SH-SY5Y (cell line): ENCODE data around the gene PLPP4.

ENCODE experiments used
- GATA2 ChIP-seq: IDR thresholded peaks from 2 replicates; pipeline ENCODE4 v1.6.1; 2011; ENCODE audit warnings: mild to moderate bottlenecking, low read depth, low read length
- GATA3 ChIP-seq: IDR thresholded peaks from 2 replicates; pipeline ENCODE4 v1.6.1; 2011; ENCODE audit warnings: low read depth, mild to moderate bottlenecking, low read length, moderate library complexity

Gene PLPP4

DNA sequence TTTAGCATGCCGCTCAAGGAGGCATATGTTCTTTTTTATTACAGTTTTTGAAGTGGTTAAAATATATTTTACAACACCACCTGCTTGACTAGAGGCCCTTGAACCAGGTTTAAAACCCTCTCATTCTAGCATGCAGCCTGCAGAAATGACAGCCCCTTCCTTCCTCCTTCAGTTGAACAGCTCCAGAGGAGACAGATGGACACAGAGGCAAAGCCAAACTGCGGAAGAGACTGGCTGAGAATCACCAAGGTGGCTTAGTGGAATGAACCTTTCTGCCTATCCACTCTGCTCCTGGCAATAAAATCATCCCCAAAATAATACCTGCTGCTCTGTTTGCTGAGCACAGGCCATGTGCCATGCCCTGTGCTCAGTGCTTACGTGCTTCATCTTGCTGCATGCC is 23.9 kb upstream of the PLPP4 start:
- TF ChIP-seq GATA3 (no peak), GATA2 (no peak)

DNA sequence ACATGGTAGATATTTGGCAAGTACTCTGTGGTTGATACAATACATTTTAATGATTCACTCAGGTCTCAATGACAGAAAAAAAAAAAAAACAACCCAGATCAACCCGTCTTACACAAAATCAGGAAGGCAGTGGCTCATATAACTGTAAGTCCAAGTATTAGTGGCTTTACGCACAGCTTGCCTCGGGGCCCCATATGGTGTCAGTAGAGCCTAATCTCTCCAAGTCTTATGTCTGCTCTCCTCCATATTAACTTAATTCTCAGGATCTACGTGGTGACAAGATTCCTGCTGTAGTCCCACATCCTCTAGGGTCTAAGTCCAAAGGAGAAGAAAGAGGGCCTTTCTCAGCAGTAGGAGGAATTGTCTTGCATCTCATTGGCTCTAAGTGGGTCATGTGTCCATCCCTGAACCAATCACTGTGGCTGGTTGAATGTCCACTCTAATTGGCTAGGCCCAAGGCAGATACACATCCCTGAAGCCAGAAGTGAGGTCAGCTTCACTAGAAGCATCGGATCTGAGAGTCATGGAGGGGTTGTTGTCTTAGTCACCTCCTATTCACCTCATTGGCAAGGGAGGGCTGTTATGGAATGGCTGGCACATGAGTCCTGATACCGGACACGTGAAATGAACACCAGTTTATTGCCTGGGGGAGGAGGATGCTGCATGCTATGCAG is 20.5 kb upstream of the PLPP4 start:
- TF ChIP-seq GATA3 (no peak), GATA2 (no peak)

DNA sequence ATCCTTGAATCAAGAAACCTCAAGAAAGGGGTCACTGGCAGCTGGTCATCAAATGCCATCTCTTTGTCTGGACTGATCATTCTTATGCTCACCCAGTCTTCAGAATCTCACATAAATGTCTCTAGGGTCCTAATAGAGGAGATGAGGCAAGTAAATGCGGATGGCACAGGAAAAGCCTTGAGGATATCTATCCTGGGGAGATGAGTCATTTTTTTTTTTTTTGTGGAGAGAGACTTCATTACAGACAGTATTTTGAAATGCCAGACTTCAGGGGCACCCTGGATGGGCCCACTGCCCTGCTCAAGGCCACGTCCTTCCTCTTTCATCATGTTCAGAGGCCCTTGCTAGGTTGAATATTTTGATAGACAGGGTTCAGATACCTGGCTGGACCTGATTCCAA is 19.5 kb upstream of the PLPP4 start:
- TF ChIP-seq GATA3 (no peak), GATA2 (no peak)

DNA sequence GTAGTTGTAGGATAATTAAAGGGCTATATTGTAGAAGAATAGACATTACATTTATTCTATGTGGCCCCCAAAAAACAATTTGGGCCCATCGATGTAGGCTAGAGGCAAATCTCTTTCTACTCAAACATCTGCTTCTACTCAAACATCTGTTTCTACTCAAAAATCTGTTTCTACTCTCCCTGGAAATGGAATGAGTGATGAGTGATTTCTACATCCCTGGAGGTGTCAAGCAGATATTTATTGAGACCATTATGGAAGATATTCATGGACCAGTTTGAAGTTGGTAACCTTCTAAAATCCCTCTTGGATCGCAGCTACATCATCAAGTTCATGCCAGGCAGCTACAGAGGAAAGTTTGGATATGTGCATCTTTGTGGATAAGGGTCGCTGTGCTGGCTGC is 5.1 kb upstream of the PLPP4 start:
- TF ChIP-seq GATA3 (no peak), GATA2 (no peak)

DNA sequence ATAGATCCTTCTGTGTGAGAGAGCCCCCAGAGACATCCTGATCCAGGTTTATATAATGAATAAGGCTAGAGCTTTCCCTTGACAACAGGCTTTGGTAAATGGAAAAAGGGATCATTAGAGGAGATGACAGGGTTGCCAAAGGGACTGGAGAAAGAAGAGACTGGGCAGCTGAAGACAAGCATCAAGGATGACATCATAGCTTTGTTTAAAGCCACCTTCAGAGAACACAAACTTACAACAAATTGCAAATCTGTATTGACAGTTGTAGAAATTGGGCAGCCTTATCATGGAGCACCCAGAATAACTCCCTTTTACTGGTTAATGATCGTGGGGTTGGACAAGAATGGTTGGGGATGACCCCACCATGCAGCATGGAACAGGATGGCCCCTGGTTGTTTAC is 3.7 kb upstream of the PLPP4 start:
- TF ChIP-seq GATA3, result no peak
- no peak for TF ChIP-seq GATA2

DNA sequence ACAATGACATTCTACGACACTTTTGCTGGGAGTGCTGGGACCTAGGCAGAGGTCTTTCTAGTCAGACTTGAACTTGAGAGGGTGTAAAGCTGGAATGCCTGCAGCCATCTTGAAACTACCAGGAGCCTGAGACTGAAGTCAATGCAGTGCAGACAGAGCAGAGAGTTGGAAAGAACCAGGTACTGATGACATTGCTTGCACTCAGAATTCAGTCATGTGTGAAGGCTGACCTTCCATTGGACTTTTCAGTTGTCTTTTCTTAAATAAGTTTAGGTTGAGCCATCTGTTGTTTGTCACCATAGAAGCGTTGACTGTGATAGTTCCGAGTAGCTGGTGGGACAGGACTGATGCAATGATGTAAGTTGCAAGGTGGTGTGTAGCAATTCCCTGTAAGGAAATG is 3.1 kb upstream of the PLPP4 start:
- TF ChIP-seq GATA3 (no peak), GATA2 (no peak)

DNA sequence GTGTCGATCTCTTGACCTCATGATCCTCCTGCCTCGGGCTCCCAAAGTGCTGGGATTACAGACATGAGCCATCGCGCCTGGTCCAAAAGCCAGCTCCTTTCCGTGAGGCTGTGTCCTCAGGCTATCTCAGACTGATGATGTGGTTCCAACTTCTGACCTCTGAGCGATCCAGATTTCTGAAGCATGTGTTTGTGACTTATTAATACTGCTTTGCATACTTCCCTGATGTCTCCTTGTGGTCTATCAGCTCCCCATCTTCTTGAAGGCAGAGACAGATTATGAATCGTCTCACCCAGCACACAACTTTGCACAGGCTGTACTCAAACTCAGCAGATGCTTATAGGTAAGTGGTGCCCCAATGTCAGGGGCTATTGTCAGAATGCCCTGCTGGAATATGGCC is 2.0 kb upstream of the PLPP4 start:
- TF ChIP-seq GATA2 (no peak), GATA3 (no peak)

DNA sequence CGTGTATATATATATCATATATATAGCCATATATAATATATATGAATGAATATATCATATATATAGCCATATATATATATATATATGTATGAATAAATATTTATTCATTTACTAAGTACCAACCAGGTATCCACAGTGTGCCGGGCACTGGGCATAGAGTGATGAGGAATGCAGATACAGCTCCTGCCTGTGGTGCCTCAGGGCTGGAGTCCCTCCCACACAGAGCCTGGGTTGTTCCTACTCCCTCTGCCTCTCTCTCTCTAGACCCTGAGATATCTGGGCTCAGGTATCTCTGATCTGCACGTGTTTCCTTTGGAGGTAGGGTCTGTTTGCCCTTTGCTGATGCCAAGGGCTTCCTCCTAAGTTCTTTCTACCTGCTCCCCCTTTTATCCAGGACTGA is 1.4 kb upstream of the PLPP4 start:
- no peak for TF ChIP-seq GATA2
- no peak for TF ChIP-seq GATA3

DNA sequence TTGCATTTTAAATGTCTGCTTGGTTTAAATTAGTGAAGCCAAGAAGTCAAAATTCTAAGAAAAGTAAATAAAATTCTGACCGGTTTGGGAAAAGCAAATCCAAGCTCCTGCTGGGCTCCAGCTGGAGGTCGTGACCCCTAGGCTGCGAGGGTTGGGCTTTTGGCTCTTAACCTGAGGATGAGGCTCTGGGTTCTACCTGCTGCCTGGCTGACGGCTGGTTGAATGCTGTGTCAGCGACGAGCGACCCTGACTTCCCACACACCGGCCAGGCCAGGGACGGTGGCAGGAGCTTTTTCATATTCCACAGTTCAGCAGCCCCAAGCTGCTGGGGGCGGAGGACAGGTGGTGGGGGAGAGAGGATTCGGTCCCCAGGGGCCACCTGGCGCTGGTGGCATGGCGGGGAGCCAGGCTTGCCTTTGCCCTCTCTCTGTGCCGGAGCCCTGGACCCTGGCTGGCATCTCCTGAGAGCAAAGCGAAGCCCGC is 843 bp upstream of the PLPP4 start:
- TF ChIP-seq GATA3, result no peak
- no peak for TF ChIP-seq GATA2

DNA sequence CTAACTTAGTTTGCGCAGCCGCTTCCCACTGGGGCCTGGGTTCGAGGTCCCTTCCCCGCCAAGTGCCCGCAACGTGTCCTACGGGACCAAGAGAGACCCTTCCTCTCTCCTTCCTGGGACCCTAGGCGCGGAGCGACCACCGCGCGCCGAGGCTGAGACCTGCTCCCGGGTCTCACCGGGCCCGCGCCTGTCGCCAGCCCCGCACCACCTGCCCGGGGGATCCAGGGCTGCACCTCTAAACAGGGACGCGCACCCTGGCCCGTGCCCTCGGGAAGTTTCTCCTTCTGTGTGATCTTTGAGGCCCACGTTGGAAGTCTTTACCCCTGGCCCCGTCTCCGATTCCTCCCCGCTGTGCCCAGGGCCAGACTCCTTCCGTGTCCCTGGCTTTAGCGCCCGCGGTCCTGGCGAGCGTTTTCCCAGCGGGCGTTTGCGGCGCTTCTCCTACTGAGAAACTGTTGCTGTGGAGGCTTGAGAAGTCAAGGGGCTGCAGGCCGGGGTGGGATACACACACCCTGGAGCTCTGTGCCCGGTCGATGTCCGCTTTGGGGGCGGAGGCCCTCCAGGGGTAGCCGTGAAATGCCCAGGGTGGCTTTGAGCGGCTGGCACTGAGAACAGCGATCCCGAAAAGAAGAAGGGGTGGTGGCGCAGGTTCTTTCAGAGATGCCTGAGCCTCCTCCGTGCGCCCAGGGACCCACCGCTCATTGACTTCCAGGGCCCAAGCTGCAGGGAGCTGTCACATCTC is 575 bp downstream of the PLPP4 start:
- no peak for TF ChIP-seq GATA2
- TF ChIP-seq GATA3, result no peak

DNA sequence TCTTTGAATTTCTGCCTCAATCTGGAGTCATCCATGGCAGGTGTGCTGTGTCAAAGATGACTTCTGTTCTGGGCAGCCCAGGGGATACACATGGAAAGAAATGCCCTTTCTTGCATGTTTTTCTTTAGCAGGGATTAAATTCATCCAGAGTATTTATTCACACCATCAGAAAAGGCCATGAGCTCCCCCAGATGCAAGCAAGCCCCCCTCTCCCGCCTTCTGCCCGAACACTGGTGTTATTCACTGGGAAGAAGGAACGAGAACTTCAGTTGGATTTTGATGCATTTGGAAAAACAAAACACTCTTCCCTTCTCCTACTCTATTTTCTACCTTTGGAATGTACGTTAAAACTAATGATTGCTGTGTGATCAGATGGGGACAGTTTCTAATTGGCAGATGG is 1.4 kb downstream of the PLPP4 start:
- no peak for TF ChIP-seq GATA2

DNA sequence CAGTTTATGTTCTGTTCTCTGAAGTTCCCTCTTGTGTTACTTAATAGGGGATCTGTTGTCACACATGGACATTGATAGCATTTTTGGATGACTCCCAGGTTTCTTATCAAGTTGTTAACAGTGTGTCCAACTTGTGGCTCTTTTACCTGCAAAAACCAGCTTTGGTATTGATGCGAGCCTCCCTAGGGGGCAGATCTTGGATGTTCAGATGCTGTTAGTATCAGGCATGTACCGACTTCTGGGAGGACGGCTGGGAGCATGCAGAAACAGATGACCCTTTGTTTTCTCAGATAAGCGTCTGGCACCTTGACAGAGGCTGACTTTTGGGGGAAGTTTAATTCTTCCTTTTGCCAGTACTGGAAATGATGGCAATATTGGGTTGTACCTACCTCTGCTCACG is 2.2 kb downstream of the PLPP4 start:
- TF ChIP-seq GATA2 (peak; percentile 74), GATA3 (peak; percentile 13; the same call in 1 of the 2 replicates)

DNA sequence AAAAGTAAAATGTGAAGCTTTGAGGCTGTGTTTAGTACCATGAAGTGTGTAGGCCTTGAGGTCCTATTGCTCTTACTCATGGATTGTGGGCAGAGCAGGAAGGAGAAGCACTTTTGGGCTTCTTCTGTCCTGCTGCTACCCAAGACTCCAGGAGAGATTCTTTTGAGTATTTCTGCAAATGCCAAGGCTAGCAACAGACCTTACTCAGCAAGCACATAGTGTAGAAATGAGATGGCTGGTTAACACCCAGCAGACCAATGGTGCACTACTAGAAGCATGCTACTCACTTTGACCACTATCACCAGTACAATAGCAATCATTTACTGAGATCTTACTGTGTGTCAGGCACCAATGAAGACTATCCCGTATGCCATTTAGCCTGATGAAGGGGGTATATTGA is 3.2 kb downstream of the PLPP4 start:
- TF ChIP-seq GATA2 (no peak), GATA3 (no peak)

DNA sequence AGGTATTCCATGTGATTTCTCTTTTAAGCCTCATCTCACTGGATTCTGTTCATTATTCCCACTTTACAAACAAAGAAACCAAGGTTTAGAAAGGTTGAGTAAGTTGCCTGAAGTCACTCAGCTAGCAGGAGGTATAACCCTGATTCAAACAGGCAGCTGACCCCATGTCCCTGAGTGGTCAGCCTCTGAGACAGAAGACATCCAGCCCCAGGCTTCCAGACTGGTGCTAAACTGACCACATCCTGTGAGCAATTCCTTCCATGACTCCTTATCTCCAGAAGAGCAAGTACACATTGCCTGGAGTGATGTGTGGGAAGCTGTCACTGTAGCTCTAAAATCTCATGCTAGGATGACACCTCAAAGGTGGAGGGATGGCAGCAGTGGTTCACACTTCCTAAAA is 3.7 kb downstream of the PLPP4 start:
- TF ChIP-seq GATA3, result no peak
- TF ChIP-seq GATA2, result no peak

DNA sequence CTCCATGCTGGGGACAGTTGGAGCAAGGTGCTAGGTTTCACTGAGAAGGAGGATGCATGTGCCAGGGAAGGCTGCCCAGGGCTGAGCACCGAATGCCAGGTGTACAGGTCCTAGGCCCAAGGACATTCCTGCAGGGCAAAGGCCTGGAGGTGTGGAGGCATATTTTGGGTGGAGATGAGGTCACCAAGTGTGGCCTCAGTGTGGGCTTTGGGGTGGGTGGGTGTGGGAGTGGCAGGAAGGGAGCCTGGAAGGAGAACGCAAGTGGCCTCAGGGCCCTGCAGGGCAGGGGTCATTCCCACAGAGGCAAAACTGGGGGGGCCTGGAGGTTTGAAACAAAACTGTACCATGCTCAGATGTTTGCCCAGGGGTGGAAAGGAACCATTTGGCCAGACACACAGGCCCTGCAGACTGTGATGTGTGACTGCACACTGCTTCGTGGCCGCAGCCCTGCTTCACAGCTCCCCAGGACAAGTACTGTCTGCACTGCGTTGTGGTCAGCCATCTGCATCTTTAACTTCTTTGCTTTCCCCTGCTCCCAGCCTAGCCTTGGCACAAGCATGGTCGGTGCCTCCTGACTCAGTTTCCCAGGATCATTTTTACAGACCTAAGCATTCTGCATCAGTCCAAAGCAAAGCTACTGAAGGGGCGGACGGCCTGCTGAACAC is 5.1 kb downstream of the PLPP4 start:
- TF ChIP-seq GATA3, result no peak
- TF ChIP-seq GATA2, result no peak

DNA sequence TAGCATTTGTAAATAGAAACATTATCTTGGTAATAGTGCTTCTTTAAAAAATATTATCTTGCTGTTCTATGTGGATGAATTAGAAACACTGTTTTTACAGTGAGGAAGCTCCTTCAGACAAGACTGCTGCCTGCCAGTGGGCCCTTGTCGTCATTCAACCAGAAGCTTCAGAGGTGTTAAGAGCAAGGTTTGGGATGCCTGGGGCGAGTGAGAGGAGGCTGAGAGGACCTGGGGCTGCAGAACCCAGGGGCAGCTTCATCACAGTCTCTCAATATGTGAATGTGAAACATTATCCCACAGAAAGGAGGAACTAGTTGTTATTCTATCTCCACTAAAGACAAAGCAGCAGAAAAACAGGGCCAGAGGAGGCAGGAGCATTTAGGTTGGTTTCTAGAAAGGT is 8.1 kb downstream of the PLPP4 start:
- TF ChIP-seq GATA2 (no peak), GATA3 (no peak)

DNA sequence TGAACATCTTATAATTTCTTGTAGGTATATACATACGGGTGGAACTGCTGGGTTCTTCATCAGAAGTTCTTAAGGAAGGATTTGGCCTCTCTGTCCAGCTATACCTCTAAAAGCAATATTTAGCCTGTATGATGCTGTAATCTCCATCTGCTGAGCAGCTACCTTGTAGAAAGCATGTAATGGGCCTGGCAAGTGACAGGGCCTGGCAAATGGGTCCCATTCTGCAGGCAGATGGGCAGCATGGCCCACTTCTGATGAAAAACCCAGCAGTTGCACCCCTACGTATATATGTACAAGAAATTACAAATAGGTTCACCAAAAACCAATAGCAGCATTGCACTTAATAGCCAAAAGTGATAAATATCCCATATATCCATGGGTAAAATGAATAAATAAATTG is 9.0 kb downstream of the PLPP4 start:
- TF ChIP-seq GATA2 (no peak), GATA3 (no peak)
